Endometrial microvascular endothelial cells (primary cell): ENCODE measurements around the gene ACBD7. TPM values are rescaled to one million over a fixed set of nuclear protein-coding genes. Genes with fewer than 3 reads are reported as not detected.

ENCODE experiments used
- in situ Hi-C: cut with HindIII; loops from 2 replicates; pipeline ENCODE4 v1.10.0; 2017; ENCODE audit warnings: low sequenced_read_pairs, low pct_unique_long_range_greater_than_20kb; ENCODE audit errors: inconsistent ontology term
- total RNA-seq: library from RNA; depleted of rRNA; stranded (reverse); fragments of >200 nt; gene quantifications from one replicate; pipeline ENCODE4 v1.2.3, GENCODE V29; 2015; ENCODE audit errors: inconsistent ontology term

Gene ACBD7
- 6.5 TPM for total RNA-seq

GRCh38 chr10:15088428-15089261 is at the start of gene ACBD7:
ACBD7 (minus strand) TSS chr10:15088776; CDS start chr10:15088728, 48 bp downstream.
- in situ Hi-C loops, result no loop called here

DNA sequence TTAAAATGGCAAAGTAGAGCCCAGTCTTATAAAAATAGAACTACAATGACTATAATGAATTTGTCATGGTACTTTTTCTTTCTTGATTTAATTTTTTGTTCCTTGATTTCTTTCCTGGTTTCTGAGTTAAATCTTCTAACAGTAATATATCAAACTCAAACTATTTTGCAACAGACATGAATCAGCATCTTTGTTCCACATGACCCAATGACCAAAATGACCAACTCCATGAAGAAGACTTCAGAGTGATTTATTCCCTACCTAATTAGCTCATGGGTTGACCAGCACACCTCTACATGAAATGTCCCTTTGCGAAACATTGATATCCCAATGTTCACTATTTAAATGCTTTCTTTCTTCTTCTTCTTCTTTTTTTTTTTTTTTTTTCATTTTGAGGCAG is 49.1 kb upstream of the ACBD7 start:
- in situ Hi-C loops, result no loop called here

DNA sequence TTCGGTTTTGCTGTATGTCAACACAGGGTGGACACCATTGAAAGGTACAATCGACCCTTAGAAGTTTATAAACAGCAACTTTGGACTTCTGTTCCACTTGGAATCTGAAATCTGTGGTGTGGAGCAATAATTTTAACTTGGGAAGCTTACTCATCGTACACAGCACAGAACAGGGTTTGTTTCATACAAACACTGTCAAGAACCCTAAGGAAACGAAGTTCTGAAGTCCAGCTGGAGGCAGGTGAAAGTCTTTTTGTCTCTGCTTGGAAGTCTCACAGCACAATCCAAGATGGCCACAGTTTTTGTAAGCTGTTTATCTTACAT is 48.4 kb upstream of the ACBD7 start:
- in situ Hi-C loops, result no loop called here

DNA sequence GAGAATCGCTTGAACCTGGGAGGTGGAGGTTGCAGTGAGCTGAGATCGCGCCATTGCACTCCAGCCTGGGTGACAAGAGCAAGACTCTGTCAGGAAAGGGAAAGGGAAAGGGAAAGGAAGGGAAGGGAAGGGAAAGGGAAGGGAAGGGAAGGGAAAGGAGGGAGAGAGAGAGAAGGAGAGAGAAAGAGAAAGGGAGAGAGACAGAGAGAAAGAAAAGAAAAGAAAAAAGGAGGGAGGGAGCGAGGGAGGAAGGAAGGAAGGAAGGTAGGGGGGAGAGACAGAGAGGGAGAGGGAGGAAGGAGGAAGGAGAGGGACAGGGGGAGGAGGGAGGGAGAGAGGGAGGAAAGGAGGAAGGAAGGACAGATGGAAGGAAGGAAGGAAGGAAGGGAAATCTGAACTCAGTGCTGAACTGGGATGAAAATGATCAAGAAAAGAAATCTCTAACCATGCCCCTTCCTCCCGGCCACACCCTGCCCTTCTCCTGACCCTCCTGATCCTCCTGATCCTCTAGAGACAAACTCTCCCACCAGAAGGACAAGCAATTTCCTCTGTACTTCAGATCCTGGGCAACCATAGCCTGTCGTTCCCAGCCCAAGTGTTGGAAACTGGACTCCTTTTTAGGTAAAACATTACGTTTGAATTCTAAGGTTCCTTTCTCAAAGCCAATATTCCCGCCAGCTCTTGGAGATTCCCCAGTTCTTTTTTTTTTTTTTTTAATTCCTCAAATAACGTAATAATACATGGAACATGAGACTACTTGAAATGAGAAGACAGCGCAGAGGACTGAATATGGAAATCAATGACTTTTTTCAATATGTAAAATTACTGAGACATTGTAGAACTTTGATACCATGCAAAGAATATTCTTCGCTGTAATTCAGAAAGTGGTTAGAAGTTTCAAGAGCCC is 47.8 kb upstream of the ACBD7 start:
- in situ Hi-C loops, result no loop called here

GRCh38 chr10:15131330-15131729 is 42.8 kb upstream of the ACBD7 start:
- in situ Hi-C loops, result no loop called here

DNA sequence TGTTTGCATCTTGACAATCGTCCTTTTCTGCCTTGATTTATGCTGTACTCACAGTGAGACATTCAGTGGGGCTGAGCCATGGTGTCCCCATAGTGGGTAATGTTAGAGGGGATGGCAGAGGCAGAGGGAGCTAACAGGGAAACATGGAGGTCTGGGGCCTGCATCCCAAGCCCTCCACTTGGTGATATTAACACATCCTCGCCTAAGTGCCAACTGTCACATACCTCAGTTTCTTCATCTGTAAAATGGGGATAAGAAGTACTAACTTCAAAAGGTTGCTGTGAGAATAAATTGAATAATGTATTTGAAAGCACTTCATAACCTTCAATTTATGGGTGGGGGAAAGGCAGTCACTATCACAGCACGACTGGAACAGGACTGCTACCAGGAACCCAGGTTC is 36.3 kb upstream of the ACBD7 start:
- in situ Hi-C loops, result no loop called here

- in situ Hi-C loops, result no loop called here
These were observed 35.6 kb upstream of the ACBD7 start for GRCh38 chr10:15124190-15124589.

- in situ Hi-C loops, result no loop called here
These were observed 35.2 kb upstream of the ACBD7 start for GRCh38 chr10:15123749-15124184.

DNA sequence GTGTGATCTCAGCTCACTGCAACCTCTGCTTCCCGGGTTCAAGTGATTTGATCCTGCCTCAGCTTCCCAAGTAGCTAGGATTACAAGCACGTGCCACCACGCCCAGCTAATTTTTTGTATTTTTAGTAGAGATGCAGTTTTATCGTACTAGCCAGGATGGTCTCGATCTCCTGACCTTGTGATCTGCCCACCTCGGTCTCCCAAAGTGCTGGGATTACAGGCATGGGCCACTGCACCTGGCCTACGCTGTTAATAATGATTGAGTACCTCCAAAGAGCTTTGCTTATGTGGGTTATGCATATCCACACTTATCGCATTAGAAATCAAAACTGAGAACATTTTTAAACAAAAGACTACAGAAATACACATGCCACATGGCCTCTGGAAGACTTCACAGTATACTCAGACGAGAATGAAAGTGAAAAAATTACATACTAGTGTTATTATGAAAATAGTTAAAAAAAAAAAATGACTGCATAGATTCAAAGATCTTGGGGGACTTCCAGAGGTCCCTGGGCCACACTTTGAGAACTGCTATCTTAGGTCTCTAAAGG is 34.0 kb upstream of the ACBD7 start:
- in situ Hi-C loops, result no loop called here

DNA sequence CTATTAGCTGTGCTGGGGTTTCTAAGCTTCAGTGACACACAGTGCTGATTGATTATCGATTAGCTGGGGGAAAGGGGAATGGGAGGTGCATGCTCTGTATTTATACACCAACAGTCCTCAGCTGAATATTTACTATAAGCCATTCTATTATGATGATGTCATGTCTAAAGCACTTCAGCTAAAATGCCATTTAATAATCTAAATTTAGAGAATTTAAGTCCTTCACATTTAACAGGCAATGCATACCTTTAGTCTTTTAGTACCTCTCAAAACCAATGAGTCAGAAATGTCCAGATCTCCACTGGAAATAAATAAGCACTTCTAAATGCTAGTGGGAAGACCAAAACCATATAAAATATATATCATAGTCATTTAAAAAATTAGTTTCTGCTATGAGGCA is 33.1 kb upstream of the ACBD7 start:
- in situ Hi-C loops, result no loop called here

DNA sequence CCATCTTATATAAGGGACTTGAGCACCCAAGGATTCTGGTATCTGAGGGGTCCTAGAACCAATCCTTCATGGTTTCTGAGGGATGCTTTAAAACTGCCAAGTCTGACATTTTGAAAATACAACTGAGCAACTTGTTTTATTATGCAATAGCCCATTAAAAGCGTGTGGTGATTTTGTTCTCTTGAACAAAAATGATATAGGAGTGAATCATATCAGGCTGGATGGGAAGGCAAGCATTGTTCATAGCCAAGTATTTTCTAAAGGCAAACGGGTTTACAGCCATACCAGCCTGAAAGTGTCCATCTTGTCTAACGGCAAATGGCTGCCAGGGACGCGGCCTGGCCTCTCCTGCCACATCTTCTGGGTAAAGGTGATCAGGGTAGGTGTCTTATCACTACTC is 31.9 kb upstream of the ACBD7 start:
- in situ Hi-C loops, result no loop called here

- in situ Hi-C loops, result no loop called here
These were observed 30.0 kb upstream of the ACBD7 start for GRCh38 chr10:15118615-15119014.

GRCh38 chr10:15116225-15116624 is 27.6 kb upstream of the ACBD7 start:
- in situ Hi-C loops, result no loop called here

GRCh38 chr10:15113766-15114165 is 25.2 kb upstream of the ACBD7 start:
- in situ Hi-C loops, result no loop called here

DNA sequence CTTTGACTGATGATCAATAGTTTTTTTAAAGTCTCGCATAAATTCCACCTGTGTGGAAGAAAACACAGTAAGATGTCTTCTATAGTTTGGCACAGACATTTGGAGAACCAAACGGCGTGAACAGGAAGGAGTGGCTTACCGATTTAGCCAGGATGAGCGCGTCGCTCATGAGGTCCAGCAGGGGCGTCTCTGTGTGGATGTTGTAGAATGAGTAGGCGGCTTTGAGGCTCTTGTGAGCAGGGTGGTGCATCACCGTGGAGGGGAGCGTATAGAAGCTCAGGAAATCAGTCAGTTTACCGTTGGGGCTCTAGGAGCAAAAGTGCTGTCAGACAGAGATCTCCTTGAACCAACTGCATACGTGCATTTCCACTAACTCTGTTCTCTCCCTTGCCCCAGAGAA is 24.1 kb upstream of the ACBD7 start:
- in situ Hi-C loops, result no loop called here

DNA sequence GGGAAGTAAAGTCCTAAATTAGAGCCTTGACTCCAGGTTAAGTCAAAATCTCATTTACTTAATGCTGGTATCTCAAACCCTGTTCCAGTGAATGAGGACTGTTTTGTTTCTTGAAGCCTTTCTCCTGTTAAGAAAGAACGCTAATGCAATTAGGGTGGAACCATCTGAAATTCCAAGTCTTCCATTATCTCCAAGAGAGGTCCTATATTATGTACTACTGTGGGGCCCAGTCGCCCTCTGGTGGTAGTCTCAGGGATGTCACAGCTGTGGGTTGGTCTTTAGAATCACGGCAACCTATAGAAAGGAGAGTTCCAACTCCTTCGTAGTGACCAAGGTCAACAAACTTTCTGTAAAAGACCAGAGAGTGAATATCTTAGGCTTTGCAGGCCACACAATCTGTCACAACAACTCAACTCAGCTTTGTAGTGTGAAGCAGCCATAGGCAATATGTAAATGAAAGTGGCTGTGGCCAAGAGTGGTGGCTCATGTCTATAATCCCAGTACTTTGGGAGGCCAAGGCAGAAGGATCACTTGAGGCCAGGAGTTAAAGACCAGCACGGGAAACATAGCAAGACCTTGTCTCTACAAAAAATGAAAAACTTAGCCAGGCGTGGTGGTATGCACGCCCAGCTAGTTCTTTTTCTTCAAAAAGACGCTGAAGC is 17.9 kb upstream of the ACBD7 start:
- in situ Hi-C loops, result no loop called here

GRCh38 chr10:15103513-15103912 is 14.9 kb upstream of the ACBD7 start:
- in situ Hi-C loops, result no loop called here

GRCh38 chr10:15099886-15100285 is 11.3 kb upstream of the ACBD7 start:
- in situ Hi-C loops, result no loop called here
